Measurements from ENCODE around the gene THUMPD2.
"Not testable (repeated sequence)": the region's sequence is repeated elsewhere in the genome, so short reads cannot be mapped to it uniquely, and the experiment has no call there.

The THUMPD2 gene

DNA sequence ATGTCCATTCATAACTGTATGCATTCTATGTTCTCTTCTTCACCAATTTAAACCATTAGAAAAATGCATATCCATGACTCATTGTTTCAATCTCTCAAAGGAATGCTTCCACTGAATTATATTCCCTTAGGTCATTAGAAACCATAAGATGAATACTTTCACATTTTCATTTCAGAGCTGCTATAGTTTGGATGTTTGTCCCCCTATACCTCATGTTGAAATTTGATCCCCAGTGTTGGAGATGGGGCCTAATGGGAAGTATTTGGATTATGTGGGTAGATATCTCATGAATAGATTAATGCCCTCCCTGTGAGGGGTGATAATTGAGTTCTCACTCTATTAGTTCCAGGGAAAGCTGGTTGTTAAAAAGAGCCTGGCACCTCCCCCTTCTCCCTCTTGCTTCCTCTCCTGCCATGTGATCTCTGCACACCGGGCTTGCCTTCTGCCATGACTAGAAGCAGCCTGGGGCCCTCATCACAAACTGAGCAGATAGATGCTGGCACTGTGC, 35.7 kb downstream of the THUMPD2 start:
- no peak for DNase-seq

DNA sequence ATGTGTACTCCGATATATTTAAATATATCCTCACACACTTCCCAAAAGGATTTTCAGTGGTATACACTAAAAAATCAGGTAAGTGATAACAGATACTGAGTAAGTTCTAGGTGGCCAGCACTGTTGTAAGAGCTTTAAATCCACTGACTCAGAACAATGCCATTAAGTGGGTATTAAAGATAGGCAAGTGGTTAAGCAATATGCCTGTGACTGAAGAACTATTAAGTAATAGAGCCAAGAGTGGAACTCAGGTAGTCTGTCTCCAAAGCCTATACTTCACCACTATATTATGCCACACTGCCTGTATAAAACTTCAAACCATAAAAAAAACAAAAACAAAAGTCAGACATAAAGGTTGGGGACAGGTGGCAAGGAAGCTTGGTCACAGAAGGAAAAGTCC, 37.2 kb downstream of the THUMPD2 start:
- no peak for DNase-seq

DNA sequence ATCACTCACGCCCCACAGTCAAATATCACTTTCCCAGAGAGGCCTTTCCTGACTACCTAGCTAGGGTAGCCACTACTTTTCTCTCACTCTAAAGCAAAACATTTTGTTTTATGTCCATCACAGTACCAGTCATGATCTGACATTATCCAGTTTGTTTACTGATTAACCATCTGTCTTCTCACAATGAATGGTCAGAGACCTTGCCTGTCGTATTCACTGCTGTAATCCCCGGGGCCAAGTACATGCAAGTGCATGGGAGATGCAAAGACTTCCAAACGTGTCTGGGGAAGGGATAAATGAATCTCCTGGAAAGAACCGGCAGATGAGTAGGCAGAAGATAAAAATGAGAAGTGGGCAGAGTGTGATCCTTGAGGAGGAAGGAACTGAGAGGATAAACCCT, 39.7 kb downstream of the THUMPD2 start:
- DNase-seq: no peak

DNA sequence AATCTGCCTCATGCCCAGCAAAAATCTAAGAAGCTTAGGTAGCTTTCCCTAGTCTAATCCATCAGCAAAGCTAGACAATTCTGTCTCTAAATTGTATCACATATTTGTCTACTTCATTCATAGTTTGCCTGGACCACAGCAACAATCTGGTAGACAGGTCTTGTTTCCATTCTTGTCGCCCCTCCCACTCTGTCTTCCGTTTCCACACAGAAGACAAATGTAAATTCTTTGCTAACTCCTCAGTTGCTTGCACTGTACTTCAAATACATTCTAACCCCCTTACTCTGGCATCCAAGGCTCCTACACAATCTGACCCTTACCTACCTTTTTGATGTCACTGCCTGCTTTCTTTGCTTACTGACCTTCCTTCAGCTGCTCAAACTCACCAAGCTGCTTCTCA, 40.1 kb downstream of the THUMPD2 start:
- DNase-seq: no peak

DNA sequence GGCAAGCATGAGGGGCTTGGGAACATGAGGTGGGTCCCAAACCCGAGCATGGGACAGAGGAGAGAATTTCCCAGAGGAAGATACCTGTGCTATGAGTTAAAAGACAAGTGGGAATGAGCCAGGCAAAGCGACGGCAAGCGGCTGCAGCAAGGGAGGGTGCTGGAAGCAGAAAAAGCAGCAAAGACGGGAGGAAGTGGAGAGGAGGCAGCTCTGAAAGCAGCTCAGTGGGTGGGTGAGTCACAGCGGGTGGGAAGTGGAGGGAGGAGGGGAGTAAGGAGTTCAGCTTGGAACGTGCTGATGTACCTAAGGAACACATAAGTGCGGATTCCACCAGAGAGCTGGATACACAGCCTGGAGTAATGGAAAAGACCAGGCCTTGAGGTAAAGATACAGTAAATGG, 41.4 kb downstream of the THUMPD2 start:
- no peak for DNase-seq

DNA sequence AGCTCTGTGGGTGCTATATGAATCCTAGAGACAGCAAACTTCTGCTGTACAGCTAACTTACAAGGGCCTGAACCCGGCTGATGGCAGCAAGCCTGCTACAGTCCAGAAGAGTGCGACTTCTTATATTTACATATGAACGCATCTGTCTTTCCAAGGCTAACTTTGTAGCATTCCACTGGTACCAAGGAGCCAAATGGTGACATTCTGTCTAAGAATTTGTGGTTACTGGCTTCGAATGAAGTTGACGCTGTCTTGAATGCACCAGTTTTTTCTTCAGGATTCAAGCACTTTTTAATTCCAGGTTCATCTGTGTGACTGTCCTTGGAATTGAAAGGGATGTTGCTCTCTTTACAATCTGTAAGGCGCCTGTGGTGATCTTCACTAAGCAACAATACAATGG, 42.4 kb downstream of the THUMPD2 start:
- DNase-seq: no peak

GRCh38 chr2:39735648-39736047, 43.4 kb downstream of the THUMPD2 start:
- DNase-seq: no peak

DNA sequence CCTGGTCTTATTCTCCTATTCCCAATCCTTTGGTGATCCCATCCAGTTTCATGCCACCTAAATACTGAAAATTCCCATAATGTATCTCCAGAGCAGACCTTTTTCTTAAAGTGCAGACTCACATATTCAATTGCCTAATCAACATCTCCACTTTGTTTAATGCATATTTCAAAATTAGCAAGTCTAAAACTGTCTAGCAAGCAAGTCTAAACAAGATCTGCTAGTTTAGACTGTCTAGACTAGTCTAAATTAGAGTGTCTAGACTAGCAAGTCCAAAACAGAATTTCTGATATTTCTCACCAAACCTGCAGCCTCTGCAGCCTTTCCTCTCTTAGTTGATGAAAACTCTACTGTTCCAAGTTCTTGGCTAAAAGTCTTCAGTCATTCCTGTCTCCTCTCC, 44.6 kb downstream of the THUMPD2 start:
- DNase-seq: no peak

- DNase-seq: no peak
Observed at GRCh38 chr2:39733070-39733674, 45.9 kb downstream of the THUMPD2 start.

- DNase-seq: no peak
Observed at GRCh38 chr2:39732482-39732881, 46.6 kb downstream of the THUMPD2 start.

DNA sequence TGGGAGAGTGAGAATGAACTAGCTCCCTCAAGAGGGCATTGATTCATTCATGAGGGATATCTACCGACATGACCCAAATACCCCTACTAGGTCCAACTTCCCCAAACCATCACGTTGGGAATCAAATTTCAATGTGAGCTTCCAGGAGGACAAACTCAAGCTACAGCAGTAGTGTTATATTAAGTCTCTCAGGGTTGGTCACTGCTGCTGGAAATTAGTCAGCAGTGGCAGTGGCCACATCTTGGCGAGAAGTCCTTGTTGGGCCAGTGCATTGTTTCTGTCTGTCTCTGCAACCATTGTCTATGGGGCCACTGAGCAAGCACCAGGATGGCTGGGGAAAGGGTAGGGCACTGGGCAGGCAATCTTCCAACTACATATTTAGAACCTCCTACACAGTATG, 47.5 kb downstream of the THUMPD2 start:
- no peak for DNase-seq

DNA sequence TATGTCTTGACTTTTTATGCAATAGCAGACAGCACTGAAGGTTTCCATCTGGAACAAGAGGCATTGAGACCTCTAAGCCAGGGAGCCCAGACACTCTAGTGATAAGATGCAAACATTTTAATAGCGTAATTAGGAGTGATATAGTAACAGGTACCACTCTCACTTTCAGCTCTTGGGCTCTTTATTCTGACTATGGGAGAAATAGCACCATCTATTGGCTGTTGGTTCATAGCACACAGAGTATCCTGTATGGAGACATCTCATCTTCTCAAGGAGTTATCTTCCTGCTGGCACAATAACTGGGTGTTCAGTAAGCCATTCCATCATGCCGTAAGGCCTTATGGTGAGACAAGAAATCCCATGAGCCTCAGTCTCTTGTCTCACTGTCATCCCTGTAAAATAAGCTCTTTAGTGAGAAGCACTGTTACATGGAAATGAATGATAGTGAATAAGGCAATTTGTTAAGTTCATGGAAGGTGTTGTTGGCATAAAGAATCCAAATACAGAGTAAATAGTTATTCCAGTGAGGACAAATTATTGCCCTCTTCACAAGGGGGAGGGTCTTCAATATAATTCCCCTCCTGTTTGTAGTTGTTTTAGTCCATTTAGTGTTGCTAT, 48.3 kb downstream of the THUMPD2 start:
- DNase-seq: no peak

GRCh38 chr2:39730276-39730675, 48.8 kb downstream of the THUMPD2 start:
- DNase-seq: no peak

- peak; percentile 6 to 7 for DNase-seq
Observed at GRCh38 chr2:39728941-39729351, 50.1 kb downstream of the THUMPD2 start.

- DNase-seq: not testable (repeated sequence)
Observed at GRCh38 chr2:39728085-39728484, 51.0 kb downstream of the THUMPD2 start.

- no peak for DNase-seq
Observed at GRCh38 chr2:39725401-39725800, 53.7 kb downstream of the THUMPD2 start.

GRCh38 chr2:39724828-39725144, 54.3 kb downstream of the THUMPD2 start:
- DNase-seq: no peak

GRCh38 chr2:39723946-39724827, 54.9 kb downstream of the THUMPD2 start:
- no peak for DNase-seq

DNA sequence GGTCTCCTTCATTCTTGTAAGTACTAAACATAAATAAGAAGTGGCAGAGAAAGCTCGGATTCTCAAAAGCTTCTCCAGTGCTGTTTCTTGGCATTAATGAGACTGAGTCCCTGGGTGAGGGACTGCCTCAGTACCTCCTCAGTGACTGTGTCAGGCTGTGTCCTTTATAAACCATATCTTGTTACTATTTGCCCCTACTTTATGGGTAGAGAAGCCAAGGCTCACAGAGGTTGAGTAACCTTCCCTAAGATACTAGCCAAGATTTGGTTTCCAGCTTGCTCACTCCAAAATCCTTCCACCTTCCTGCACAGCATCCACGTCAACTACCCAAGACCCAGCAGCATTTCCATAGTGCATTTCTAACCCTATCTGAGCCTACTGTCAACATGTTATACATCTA, 55.6 kb downstream of the THUMPD2 start:
- no peak for DNase-seq

DNA sequence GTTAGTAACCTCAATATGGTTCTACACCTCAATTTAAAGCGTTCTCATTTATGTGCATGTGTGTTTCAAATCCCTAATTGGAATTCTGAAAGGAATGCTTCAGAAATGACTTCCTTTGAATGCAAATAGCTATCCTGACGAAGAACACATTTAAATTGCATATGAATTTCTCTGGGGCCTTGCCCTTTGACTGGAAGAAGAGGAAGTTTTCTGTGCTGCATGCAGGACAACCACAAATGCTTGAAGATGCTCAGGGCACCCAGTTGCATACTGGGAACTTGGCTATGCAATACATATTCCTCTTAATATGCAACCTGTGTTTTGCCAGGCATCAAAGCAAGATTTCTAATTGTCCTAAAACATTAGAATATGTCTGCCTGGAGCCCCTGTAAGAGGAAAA, 58.1 kb downstream of the THUMPD2 start:
- DNase-seq: no peak

DNA sequence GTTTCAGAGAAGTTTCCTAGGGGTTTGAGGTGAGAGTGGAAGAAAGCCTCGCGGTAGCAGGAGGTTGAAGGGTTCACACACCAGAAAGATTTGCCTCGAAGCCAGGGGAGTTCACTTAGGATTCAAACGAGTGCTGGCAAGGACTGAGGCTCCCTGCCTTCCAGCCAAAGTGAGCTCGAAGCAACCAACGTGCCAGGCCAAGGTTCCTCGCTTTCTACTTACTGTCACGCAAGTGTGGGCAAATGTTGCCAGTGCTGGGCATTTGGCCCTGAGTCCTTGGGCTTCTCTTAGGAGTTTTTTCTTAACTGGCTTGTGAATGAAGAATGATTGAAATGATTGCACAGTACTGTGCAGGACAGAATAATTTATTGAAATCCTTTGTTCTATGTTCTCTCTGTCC, 59.7 kb downstream of the THUMPD2 start:
- DNase-seq: no peak

GRCh38 chr2:39718483-39718882, 60.6 kb downstream of the THUMPD2 start:
- DNase-seq: no peak

DNA sequence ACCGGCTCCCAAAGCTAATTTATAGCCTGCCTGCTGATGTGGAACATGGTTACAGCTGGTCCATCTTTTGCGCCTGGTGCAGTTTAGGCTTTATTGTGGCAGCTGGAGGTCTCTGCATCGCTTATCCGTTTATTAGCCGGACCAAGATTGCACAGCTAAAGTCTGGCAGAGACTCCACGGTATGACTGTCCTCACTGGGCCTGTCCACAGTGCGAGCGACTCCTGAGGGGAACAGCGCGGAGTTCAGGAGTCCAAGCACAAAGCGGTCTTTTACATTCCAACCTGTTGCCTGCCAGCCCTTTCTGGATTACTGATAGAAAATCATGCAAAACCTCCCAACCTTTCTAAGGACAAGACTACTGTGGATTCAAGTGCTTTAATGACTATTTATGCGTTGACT, 62.0 kb downstream of the THUMPD2 start:
- no peak for DNase-seq

DNA sequence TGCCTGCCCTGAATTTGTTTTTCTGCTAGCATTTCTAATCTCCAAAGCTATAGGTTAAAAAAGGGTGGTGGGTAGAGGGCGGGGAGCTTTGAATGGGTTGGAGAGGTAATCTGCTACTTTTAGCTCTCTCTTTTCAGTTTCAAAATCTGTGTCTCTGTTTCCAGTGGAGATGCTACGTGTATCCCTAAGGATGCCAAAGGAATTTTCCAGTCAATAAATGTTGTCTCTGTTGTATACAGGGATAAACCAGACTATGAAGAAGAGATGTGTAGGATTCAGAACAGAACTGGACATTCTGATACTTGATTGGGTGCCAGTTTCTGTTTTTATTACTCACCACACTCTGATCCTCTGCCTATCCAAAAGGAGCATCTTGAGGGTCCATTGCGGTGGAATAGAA, 63.2 kb downstream of the THUMPD2 start:
- no peak for DNase-seq

Data from stimulated activated CD4-positive, alpha-beta T cell treated with anti-CD3 and anti-CD28 coated beads, Interleukin-2, amount 100 ng/mL, for 48 hours (primary cell).